Colonic mucosa (tissue), 4 donors: ENCODE results near the gene ZFAND3. TPM values are rescaled to one million over a fixed set of nuclear protein-coding genes. Genes with fewer than 3 reads are reported as not detected.

ENCODE experiments used
- DNase-seq: peaks from one replicate; pipeline ENCODE4 v3.0.0-alpha.2; 2020
- H3K27ac ChIP-seq: fragments of 200-600 bp; one replicate; pipeline ENCODE4 v1.8.0; 2021
- H3K27me3 ChIP-seq: fragments of 200-600 bp; one replicate; pipeline ENCODE4 v1.8.0; 2021
- H3K36me3 ChIP-seq: fragments of 200-600 bp; one replicate; pipeline ENCODE4 v1.8.0; 2021
- H3K4me1 ChIP-seq: fragments of 200-600 bp; one replicate; pipeline ENCODE4 v1.8.0; 2021; ENCODE audit warnings: mild to moderate bottlenecking
- H3K4me3 ChIP-seq: fragments of 200-600 bp; one replicate; pipeline ENCODE4 v1.8.0; 2021
- H3K9ac ChIP-seq, 2 donors: one replicate each; pipeline ENCODE4 v1.7.0; 2013; ENCODE audit warnings: control low read depth in 2 of 2, low read depth in 2 of 2, low read length in 2 of 2
- H3K9me3 ChIP-seq: fragments of 200-600 bp; one replicate; pipeline ENCODE4 v1.8.0; 2021
- intact Hi-C: fragments of 100-400 bp; cut with DNase I; formaldehyde crosslinking; loops from one replicate; pipeline ENCODE4 v1.14.1; 2022
- total RNA-seq, 2 donors: library from RNA; stranded (reverse); fragmentation: NEBNext Ultra II Directional in 1 of 2; extraction: Animal tissue kit (Norgen Biotek cat#: 25700) in 1 of 2; gene quantifications; one replicate each; pipeline ENCODE4 v1.2.1, GENCODE V29; 2021
- TF ChIP-seq, protein P1 (sequence below): fragments of 200-600 bp; IDR thresholded peaks from one replicate; pipeline ENCODE4 v1.8.0; 2022; ENCODE audit warnings: antibody characterized with exemption, mild to moderate bottlenecking
- donor health status: healthy.
- donor health status: DM: no; HTN: no; CAD: no.
- donor health status: DM: no; HTN: no; CAD: no.

The ZFAND3 gene
- total RNA-seq, 2 donors from 2014 or later = 42.0 to 96.8 TPM

DNA sequence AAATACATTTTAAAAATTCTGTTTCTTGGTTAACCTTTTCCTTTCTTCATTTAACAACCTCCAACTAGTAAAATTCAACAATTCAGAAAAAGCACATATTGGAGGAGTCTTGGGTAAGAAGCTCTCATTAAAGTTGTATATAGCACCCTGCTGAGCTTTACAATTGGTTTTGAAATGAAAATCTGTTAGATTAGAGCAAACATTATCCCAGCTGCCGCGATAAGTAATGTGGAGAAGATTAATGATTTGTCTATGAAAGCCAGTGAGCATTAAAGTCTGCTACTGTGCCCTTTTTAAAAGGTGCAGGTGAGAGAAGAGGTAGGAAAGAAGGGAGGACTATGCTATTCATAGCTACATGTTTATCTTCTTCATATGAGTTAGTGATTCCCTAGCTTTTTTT, 201.5 kb downstream of the ZFAND3 start:
- H3K27ac ChIP-seq = no peak overlapping the region
- no peak overlapping the region for H3K9ac ChIP-seq
- DNase-seq = no peak
- intact Hi-C loops = no loop called here
- no peaks in the 10 kb centered on the region for H3K27me3 ChIP-seq
- H3K9me3 ChIP-seq = no peaks in the 10 kb centered on the region
- H3K4me3 ChIP-seq = no peak overlapping the region
- H3K36me3 ChIP-seq = no peaks in the 10 kb centered on the region
- TF ChIP-seq, protein P1, sequence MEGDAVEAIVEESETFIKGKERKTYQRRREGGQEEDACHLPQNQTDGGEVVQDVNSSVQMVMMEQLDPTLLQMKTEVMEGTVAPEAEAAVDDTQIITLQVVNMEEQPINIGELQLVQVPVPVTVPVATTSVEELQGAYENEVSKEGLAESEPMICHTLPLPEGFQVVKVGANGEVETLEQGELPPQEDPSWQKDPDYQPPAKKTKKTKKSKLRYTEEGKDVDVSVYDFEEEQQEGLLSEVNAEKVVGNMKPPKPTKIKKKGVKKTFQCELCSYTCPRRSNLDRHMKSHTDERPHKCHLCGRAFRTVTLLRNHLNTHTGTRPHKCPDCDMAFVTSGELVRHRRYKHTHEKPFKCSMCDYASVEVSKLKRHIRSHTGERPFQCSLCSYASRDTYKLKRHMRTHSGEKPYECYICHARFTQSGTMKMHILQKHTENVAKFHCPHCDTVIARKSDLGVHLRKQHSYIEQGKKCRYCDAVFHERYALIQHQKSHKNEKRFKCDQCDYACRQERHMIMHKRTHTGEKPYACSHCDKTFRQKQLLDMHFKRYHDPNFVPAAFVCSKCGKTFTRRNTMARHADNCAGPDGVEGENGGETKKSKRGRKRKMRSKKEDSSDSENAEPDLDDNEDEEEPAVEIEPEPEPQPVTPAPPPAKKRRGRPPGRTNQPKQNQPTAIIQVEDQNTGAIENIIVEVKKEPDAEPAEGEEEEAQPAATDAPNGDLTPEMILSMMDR = no peak
- peaks cover 3% of the 10 kb centered on the region for H3K4me1 ChIP-seq

DNA sequence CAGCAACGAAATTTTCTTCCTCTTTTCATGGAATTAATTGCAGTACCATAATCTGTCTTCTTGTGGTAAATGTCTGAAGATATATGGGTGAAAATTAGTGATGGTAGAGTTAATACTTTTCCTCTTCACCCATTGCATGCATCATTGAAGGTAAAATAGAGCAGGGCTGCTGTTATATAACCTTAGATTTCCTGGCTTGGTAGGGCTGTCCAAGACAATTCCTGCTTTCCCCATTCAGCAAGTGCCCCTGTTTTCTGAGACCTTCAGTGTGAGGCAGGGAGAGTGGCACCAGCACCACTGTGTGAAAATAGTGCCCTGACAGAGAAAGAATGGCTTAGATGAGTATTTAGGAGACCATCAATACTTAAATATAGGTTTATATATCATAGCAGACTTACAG, 202.0 kb downstream of the ZFAND3 start:
- H3K27ac ChIP-seq = no peak overlapping the region
- peaks cover 3% of the 10 kb centered on the region for H3K4me1 ChIP-seq
- no peaks in the 10 kb centered on the region for H3K36me3 ChIP-seq
- no peaks in the 10 kb centered on the region for H3K27me3 ChIP-seq
- intact Hi-C loops = no loop called here
- H3K9ac ChIP-seq = no peak overlapping the region
- DNase-seq = no peak
- TF ChIP-seq, protein P1 = no peak
- no peak overlapping the region for H3K4me3 ChIP-seq
- H3K9me3 ChIP-seq = no peaks in the 10 kb centered on the region

DNA sequence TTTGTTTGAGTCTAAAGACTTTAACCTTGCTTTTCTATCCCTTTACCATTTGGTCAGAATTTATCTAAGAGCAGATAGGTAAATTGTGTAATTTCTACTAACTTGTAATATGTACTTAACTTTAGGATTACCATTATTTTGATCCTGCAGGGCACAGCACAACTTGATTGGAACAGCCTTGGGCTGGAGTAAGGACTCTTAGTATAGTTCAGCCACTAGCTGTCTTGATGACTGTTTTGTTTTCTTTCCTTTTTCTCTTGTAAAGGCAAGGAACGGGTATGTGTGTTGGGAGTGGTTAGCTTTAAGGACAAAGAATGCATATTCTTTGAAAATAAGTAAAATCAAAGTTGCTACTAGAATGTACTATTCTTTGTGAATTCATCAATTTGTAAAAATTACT, 203.2 kb downstream of the ZFAND3 start:
- intact Hi-C loops = no loop called here
- TF ChIP-seq, protein P1 = no peak
- H3K4me3 ChIP-seq = no peak overlapping the region

DNA sequence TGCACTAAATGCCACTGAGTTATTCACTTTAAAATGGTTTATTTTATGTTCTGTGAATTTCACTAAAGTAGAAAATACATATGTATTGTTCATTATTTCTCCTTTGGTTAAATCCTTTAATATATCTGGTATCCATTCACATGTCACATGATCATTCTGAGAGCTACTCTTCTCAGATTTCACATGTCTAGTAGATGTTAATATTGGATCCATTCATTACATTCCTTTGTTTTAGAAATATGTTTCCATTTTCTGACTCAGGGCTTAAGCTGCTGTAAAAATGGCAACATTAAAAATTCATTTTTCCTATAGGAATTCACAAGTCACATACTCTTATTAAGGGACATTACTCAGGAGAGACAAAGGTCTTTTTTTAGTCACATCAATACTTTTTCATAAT, 205.4 kb downstream of the ZFAND3 start:
- DNase-seq = no peak
- Histone ChIP-seq H3K36me3 (no peaks in the 10 kb centered on the region), H3K4me3 (no peak overlapping the region), H3K9ac (no peak overlapping the region), H3K4me1 (no peaks in the 10 kb centered on the region), H3K27ac (no peak overlapping the region), H3K27me3 (no peaks in the 10 kb centered on the region), H3K9me3 (no peaks in the 10 kb centered on the region)
- TF ChIP-seq, protein P1 = no peak
- intact Hi-C loops = no loop called here

More for the DNA sequence above, 203.2 kb downstream of the ZFAND3 start:
- H3K9me3 ChIP-seq = no peaks in the 10 kb centered on the region
- no peak for DNase-seq
- H3K4me1 ChIP-seq = peaks cover 3% of the 10 kb centered on the region
- no peaks in the 10 kb centered on the region for H3K27me3 ChIP-seq
- no peak overlapping the region for H3K27ac ChIP-seq
- H3K9ac ChIP-seq = no peak overlapping the region
- H3K36me3 ChIP-seq = no peaks in the 10 kb centered on the region

DNA sequence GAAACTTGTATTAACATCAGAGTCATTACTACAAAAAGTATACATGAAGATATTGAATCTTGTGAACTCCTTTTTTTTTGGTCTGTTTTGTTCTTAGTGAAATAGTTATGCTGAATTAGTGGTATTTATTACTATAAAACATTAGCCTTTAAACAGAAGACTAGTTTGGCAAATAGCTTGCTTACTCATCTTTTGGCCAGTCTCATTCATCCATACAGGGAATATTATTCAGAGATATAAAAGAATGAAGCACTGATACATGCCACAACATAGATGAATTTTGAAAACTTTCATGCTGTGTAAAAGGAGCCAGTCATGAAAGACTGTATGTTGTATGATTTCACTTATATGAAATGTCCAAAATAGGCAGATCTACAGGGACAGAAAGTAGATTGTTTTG, 205.9 kb downstream of the ZFAND3 start:
- intact Hi-C loops = no loop called here
- DNase-seq = no peak
- no peak overlapping the region for H3K27ac ChIP-seq
- no peak overlapping the region for H3K9ac ChIP-seq
- H3K27me3 ChIP-seq = no peaks in the 10 kb centered on the region
- no peaks in the 10 kb centered on the region for H3K9me3 ChIP-seq
- no peak overlapping the region for H3K4me3 ChIP-seq
- TF ChIP-seq, protein P1 = no peak
- H3K36me3 ChIP-seq = no peaks in the 10 kb centered on the region
- H3K4me1 ChIP-seq = no peaks in the 10 kb centered on the region
